Endodermal cell (in vitro differentiated cells): ENCODE results near the gene COL23A1. TPM values are rescaled to one million over a fixed set of nuclear protein-coding genes. Genes with fewer than 3 reads are reported as not detected.

ENCODE experiments used
- DNase-seq: peaks from one replicate; pipeline ENCODE4 v3.0.0-alpha.2; 2017
- H3K27ac ChIP-seq: 2 replicates; pipeline ENCODE4 v1.5.1; 2013; ENCODE audit warnings: mild to moderate bottlenecking, low read depth, low read length, moderate library complexity
- H3K27me3 ChIP-seq: 2 replicates; pipeline ENCODE4 v1.6.1; 2013; ENCODE audit warnings: mild to moderate bottlenecking, low read length, moderate library complexity; ENCODE audit not compliant: insufficient read depth, control insufficient read depth, poor library complexity, severe bottlenecking
- H3K36me3 ChIP-seq: 2 replicates; pipeline ENCODE4 v1.7.0; 2013; ENCODE audit warnings: mild to moderate bottlenecking, low read length, moderate library complexity; ENCODE audit not compliant: control insufficient read depth, insufficient read depth
- H3K4me1 ChIP-seq: one replicate; pipeline ENCODE4 v1.7.0; 2013; ENCODE audit warnings: low read length; ENCODE audit not compliant: control insufficient read depth, insufficient read depth
- H3K4me3 ChIP-seq: 2 replicates; pipeline ENCODE4 v1.5.1; 2013; ENCODE audit warnings: mild to moderate bottlenecking, low read length, moderate library complexity
- H3K9ac ChIP-seq: 2 replicates; pipeline ENCODE4 v1.6.1; 2013; ENCODE audit warnings: mild to moderate bottlenecking, low read length, moderate library complexity; ENCODE audit not compliant: poor library complexity, severe bottlenecking; ENCODE audit errors: extremely low read depth
- H3K9me3 ChIP-seq: 2 replicates; pipeline ENCODE4 v1.6.1; 2013; ENCODE audit warnings: mild to moderate bottlenecking, low read length, moderate library complexity; ENCODE audit not compliant: control insufficient read depth
- H3K27ac Mint-ChIP-seq: 2 replicates; pipeline ENCODE4 v1.8.0; 2020; ENCODE audit warnings: mixed read lengths
- H3K27me3 Mint-ChIP-seq: 2 replicates; pipeline ENCODE4 v1.8.0; 2021; ENCODE audit warnings: mild to moderate bottlenecking, mixed read lengths; ENCODE audit not compliant: insufficient read depth
- H3K36me3 Mint-ChIP-seq: 2 replicates; pipeline ENCODE4 v1.8.0; 2020; ENCODE audit warnings: low read depth, mixed read lengths
- H3K4me1 Mint-ChIP-seq: 2 replicates; pipeline ENCODE4 v1.8.0; 2020; ENCODE audit warnings: mixed read lengths
- H3K4me3 Mint-ChIP-seq: 2 replicates; pipeline ENCODE4 v1.8.0; 2020; ENCODE audit warnings: mild to moderate bottlenecking, moderate library complexity, mixed read lengths
- H3K9me3 Mint-ChIP-seq: 2 replicates; pipeline ENCODE4 v1.8.0; 2020; ENCODE audit warnings: mild to moderate bottlenecking, mixed read lengths
- WGBS, 2 experiments: methylation state at CpG; one replicate each; pipeline versions ENCODE4 v1.1.5 to v1.1.7; 2013; ENCODE audit warnings: missing lambda C conversion rate in 2 of 2, mixed read lengths in 1 of 2; ENCODE audit not compliant: insufficient coverage in 1 of 2, insufficient read length in 1 of 2; 5-methylcytosine and 5-hydroxymethylcytosine counted together
- total RNA-seq, 2 donors: library from RNA; stranded (reverse); fragmentation: NEBNext Ultra II Directional in 1 of 2; extraction: Animal tissue kit (Norgen Biotek cat#: 25700) in 1 of 2; gene quantifications; 2 replicates in 1 of 2; 3 replicates in 1 of 2; pipeline ENCODE4 v1.2.1, GENCODE V29; 2021
- TF ChIP-seq, protein P1 (sequence below): fragments of 200-600 bp; sonication (generic); conservative IDR thresholded peaks from 2 replicates; pipeline ENCODE4 v1.5.0; 2021; ENCODE audit warnings: antibody characterized with exemption, mild to moderate bottlenecking

The COL23A1 gene
- total RNA-seq, 2 donors from 2014 or later, result 50.2 to 71.3 TPM

DNA sequence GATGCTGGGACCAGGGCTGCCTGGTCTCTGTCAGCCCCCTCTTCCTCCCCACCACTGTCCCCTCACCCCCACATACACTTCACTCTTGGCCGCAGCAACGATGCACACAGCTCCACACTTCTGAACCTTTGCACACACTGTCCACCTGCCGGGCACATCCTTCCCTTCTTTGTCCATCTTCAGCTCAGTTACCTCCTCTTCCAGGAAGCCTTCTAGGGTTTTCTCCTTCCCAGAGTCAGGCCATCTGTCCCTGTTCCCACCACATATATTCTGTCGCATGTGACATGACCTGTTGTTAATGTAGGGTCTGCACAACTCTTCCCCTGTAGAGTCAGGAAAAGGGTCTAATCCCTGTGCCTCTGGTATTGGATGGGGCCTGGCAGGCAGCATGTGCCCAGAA lies 319.0 kb downstream of the COL23A1 start:
- Mint-ChIP-seq H3K4me3 (no peak overlapping the region), H3K4me1 (no peaks in the 10 kb centered on the region), H3K27me3 (no peaks in the 10 kb centered on the region), H3K9me3 (no peaks in the 10 kb centered on the region), H3K27ac (no peak overlapping the region), H3K36me3 (peaks cover 4% of the 10 kb centered on the region)
- Histone ChIP-seq H3K9ac (no peak overlapping the region), H3K27ac (no peak overlapping the region), H3K4me1 (no peaks in the 10 kb centered on the region), H3K9me3 (peaks cover 6% of the 10 kb centered on the region), H3K4me3 (no peak overlapping the region), H3K27me3 (no peaks in the 10 kb centered on the region), H3K36me3 (no peaks in the 10 kb centered on the region)
- no peak for DNase-seq
- TF ChIP-seq, protein P1, sequence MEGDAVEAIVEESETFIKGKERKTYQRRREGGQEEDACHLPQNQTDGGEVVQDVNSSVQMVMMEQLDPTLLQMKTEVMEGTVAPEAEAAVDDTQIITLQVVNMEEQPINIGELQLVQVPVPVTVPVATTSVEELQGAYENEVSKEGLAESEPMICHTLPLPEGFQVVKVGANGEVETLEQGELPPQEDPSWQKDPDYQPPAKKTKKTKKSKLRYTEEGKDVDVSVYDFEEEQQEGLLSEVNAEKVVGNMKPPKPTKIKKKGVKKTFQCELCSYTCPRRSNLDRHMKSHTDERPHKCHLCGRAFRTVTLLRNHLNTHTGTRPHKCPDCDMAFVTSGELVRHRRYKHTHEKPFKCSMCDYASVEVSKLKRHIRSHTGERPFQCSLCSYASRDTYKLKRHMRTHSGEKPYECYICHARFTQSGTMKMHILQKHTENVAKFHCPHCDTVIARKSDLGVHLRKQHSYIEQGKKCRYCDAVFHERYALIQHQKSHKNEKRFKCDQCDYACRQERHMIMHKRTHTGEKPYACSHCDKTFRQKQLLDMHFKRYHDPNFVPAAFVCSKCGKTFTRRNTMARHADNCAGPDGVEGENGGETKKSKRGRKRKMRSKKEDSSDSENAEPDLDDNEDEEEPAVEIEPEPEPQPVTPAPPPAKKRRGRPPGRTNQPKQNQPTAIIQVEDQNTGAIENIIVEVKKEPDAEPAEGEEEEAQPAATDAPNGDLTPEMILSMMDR, result no peak
- WGBS, 2 experiments, result 88 to 96% methylated on average over 4 of the region's 4 CpGs

- H3K36me3 ChIP-seq, result no peaks in the 10 kb centered on the region
- H3K9me3 Mint-ChIP-seq, result peaks cover 4% of the 10 kb centered on the region
- H3K4me1 Mint-ChIP-seq, result no peaks in the 10 kb centered on the region
- TF ChIP-seq, protein P1, result no peak
- H3K4me3 Mint-ChIP-seq, result no peak overlapping the region
- no peaks in the 10 kb centered on the region for H3K27me3 ChIP-seq
- H3K36me3 Mint-ChIP-seq, result peaks cover 8% of the 10 kb centered on the region
- no peaks in the 10 kb centered on the region for H3K9me3 ChIP-seq
- no peak for DNase-seq
- no peak overlapping the region for H3K27ac Mint-ChIP-seq
- WGBS, 2 experiments, result 88 to 100% methylated on average over 1 of the region's 1 CpG
- no peak overlapping the region for H3K4me3 ChIP-seq
- no peaks in the 10 kb centered on the region for H3K4me1 ChIP-seq
- H3K27me3 Mint-ChIP-seq, result no peaks in the 10 kb centered on the region
- no peak overlapping the region for H3K9ac ChIP-seq
- H3K27ac ChIP-seq, result no peak overlapping the region
Observed at GRCh38 chr5:178269499-178269898, 320.7 kb downstream of the COL23A1 start.

DNA sequence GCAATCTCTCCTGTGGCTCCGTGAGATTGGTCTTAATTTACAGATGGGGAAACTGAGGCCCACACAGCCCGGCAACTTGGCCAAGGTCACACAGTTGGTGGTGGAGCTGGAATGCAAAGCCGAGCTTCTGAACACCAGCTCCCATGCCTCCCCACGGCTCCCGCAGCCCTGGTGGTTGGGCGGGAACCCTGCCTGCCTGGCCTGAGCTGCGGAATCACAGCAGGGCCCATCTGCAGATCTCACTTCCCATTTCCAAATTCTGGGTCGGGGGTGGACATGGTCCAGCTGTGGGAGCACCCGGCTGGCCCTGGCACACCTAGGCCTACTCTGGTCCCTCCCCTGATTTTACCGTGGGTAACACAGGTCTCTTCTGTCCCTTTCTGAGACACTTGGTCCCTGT lies 322.3 kb downstream of the COL23A1 start:
- H3K36me3 Mint-ChIP-seq, result peaks cover 14% of the 10 kb centered on the region
- H3K4me3 Mint-ChIP-seq, result no peak overlapping the region
- Histone ChIP-seq H3K4me3 (no peak overlapping the region), H3K27ac (no peak overlapping the region), H3K4me1 (no peaks in the 10 kb centered on the region), H3K9ac (no peak overlapping the region), H3K36me3 (no peaks in the 10 kb centered on the region), H3K27me3 (no peaks in the 10 kb centered on the region), H3K9me3 (no peaks in the 10 kb centered on the region)
- DNase-seq, result no peak
- no peaks in the 10 kb centered on the region for H3K4me1 Mint-ChIP-seq
- no peaks in the 10 kb centered on the region for H3K27me3 Mint-ChIP-seq
- 92 to 94% methylated on average over 9 to 10 of the region's 10 CpGs for WGBS, 2 experiments
- TF ChIP-seq, protein P1, result no peak
- H3K27ac Mint-ChIP-seq, result no peak overlapping the region
- H3K9me3 Mint-ChIP-seq, result peaks cover 10% of the 10 kb centered on the region
